Body of pancreas (tissue), 4 donors: ENCODE results near the gene SPANXN1.

Source experiments
- CTCF ChIP-seq, 7 experiments: fragments of 450-650 bp in 4 of 7; fragments of 200-600 bp in 3 of 7; sonication (generic) in 3 of 7; IDR thresholded peaks; one replicate each; pipeline ENCODE4 v1.5.1; 2016 to 2019; ENCODE audit warnings: antibody characterized with exemption in 7 of 7
- POLR2A ChIP-seq, 3 donors: fragments of 450-650 bp; IDR thresholded peaks; one replicate each; pipeline ENCODE4 v1.6.1; 2016; ENCODE audit warnings: antibody characterized with exemption in 3 of 3, mild to moderate bottlenecking in 2 of 3

- no peak for TF ChIP-seq CTCF (IDR thresholded peaks at IDR 0.05)
- TF ChIP-seq POLR2A (IDR thresholded peaks at IDR 0.05): no peak
Measured at GRCh38 chrX:145292218-145292617, 44.9 kb downstream of the SPANXN1 start.
